Measurements from ENCODE around the gene LILRB2. TPM values are rescaled to one million over a fixed set of nuclear protein-coding genes. Genes with fewer than 3 reads are reported as not detected.
"Not testable (repeated sequence)": the region's sequence is repeated elsewhere in the genome, so short reads cannot be mapped to it uniquely, and the experiment has no call there.

The LILRB2 gene
- polyA plus RNA-seq, 3 donors: 111 to 574 (median 172) TPM

DNA sequence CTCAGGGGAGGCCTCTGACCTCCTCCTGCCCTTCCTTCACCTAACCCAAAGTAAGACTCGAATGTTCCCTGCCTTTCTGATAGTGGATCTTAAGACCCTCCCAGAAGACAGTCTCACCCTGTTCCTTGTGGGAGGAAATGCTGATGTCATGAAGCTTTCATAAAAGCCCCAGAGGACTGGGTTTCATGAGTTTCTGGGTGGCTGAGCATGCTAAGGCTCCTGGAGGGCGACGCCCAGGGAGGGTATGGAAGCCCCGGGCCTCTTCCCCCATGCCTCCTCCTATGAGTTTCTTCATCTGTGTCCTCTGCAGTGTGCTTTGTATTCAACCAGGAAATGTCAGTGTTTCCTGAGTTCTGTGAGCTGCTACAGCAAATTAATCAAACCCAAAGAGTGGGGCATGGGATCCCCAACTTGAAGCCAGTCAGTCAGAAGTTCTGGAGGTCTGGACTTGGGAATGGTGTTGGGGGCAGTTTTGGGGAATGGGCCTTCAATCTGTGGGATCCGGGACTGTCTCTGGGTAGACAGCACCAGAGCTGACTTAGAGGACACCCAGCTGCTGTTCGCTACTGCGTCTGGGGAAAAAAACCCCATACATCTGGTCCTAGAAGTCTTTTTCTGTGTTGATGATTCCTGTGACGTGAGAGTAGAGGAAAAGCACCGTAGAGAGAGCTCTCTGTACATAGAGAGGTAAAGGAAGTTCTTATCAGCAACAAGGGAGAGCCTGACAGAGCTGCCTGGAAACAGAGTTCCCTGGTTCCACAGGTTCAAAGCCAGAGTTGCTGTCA, 2.0 kb upstream of the LILRB2 start:
- Mint-ChIP-seq H3K4me1 (peaks cover 85% of the 10 kb centered on the region), H3K36me3 (peaks cover 26 to 27% of the 10 kb centered on the region in 2 donors), H3K27me3 (ENCODE audit: low read depth in 3 of 3) (peaks cover 1 to 4% (median 2%) of the 10 kb centered on the region in 3 donors), H3K4me3 (peak overlapping the region; percentile 21 to 67), H3K9me3 (peaks cover 0 to 3% (median 0%) of the 10 kb centered on the region in 7 donors), H3K27ac (peak overlapping the region; percentile 92 to 100 (median 96))
- intact Hi-C loops (cut with micrococcal nuclease): loop anchor here (5.0 to 10.0 kb wide), 2 partner anchors 34 to 52 kb away; partner anchors contain the start of gene LILRA4 (in 1 of the 2)
- no peaks in the 10 kb centered on the region for H3K27me3 ChIP-seq (ENCODE audit: control insufficient read depth in 2 of 2, insufficient read depth in 2 of 2, low read length in 2 of 2)
- H3K36me3 ChIP-seq (replicated peaks in 1 of 2; ENCODE audit: control insufficient read depth in 1 of 2, insufficient read depth in 2 of 2, low read length in 2 of 2): peaks cover 19 to 22% of the 10 kb centered on the region in 2 donors
- TF ChIP-seq, protein P1, sequence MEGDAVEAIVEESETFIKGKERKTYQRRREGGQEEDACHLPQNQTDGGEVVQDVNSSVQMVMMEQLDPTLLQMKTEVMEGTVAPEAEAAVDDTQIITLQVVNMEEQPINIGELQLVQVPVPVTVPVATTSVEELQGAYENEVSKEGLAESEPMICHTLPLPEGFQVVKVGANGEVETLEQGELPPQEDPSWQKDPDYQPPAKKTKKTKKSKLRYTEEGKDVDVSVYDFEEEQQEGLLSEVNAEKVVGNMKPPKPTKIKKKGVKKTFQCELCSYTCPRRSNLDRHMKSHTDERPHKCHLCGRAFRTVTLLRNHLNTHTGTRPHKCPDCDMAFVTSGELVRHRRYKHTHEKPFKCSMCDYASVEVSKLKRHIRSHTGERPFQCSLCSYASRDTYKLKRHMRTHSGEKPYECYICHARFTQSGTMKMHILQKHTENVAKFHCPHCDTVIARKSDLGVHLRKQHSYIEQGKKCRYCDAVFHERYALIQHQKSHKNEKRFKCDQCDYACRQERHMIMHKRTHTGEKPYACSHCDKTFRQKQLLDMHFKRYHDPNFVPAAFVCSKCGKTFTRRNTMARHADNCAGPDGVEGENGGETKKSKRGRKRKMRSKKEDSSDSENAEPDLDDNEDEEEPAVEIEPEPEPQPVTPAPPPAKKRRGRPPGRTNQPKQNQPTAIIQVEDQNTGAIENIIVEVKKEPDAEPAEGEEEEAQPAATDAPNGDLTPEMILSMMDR (IDR thresholded peaks at IDR 0.05): no peak
- DNase-seq: peak; percentile 46 to 68 (median 59)
- H3K9me3 ChIP-seq (replicated peaks in 1 of 2; ENCODE audit: control insufficient read depth in 1 of 2, insufficient read depth in 1 of 2, low read length in 2 of 2): no peaks in the 10 kb centered on the region
- 3% methylated on average over 6 of the region's 9 CpGs for WGBS (ENCODE audit: insufficient coverage)
- H4K20me1 ChIP-seq (ENCODE audit: insufficient read depth, low read length): peaks cover 22% of the 10 kb centered on the region
- H2AFZ ChIP-seq (ENCODE audit: insufficient read depth, low read depth, low read length, poor library complexity, severe bottlenecking): peak overlapping the region; percentile 44
- peak overlapping the region; percentile 40 for H3K4me2 ChIP-seq (replicated peaks; ENCODE audit: extremely low read depth, low read length, poor library complexity, severe bottlenecking)
- H3K9ac ChIP-seq (ENCODE audit: insufficient read depth, low read length, poor library complexity, severe bottlenecking): no peak overlapping the region
- H3K4me3 ChIP-seq (replicated peaks in 1 of 3; ENCODE audit: low read depth in 2 of 3, low read length in 3 of 3): peak overlapping the region in 1 of 3 experiments; percentile 43
- H3K79me2 ChIP-seq (ENCODE audit: insufficient read depth, low read length): peaks cover 33% of the 10 kb centered on the region
- peak overlapping the region; percentile 82 to 94 for H3K27ac ChIP-seq (ENCODE audit: low read depth in 1 of 2, low read length in 2 of 2)
- peaks cover 73 to 84% of the 10 kb centered on the region in 2 donors for H3K4me1 ChIP-seq (ENCODE audit: control insufficient read depth in 1 of 2, insufficient read depth in 2 of 2, low read length in 2 of 2)

DNA sequence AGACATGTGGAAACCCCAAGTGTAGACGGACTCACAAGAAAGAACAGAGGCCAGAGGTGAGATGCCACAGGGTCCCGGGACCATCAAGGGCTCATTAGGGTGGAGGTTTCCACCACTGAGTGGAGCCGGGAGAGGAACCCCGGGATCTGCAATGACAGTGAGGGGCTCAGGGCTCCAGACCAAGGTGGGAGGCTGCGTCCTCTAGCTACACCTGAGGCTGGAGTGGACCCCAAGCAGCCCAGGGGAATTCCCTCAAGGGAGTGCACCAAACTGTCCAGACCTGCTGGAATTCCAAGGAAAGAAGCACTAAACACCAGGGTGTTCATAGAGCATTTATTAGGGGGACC, 792 bp upstream of the LILRB2 start:
- Histone ChIP-seq H4K20me1 (ENCODE audit: insufficient read depth, low read length) (peaks cover 33% of the 10 kb centered on the region), H3K4me1 (ENCODE audit: control insufficient read depth in 1 of 2, insufficient read depth in 2 of 2, low read length in 2 of 2) (peaks cover 80 to 94% of the 10 kb centered on the region in 2 donors), H3K36me3 (replicated peaks in 1 of 2; ENCODE audit: control insufficient read depth in 1 of 2, insufficient read depth in 2 of 2, low read length in 2 of 2) (peaks cover 30 to 34% of the 10 kb centered on the region in 2 donors), H3K79me2 (ENCODE audit: insufficient read depth, low read length) (peaks cover 42% of the 10 kb centered on the region), H3K27ac (ENCODE audit: low read depth in 1 of 2, low read length in 2 of 2) (peak overlapping the region; percentile 79 to 94), H3K4me2 (replicated peaks; ENCODE audit: extremely low read depth, low read length, poor library complexity, severe bottlenecking) (peak overlapping the region; percentile 86), H3K4me3 (replicated peaks in 1 of 3; ENCODE audit: low read depth in 2 of 3, low read length in 3 of 3) (peak overlapping the region in 1 of 3 experiments; percentile 90)
- intact Hi-C loops (cut with micrococcal nuclease): loop anchor here (2.0 to 10.0 kb wide), 3 partner anchors 15 to 53 kb away; partner anchors contain the start of gene LILRA4 (in 1 of the 2)
- Mint-ChIP-seq H3K4me1 (peaks cover 89% of the 10 kb centered on the region), H3K4me3 (peak overlapping the region; percentile 99), H3K27ac (peak overlapping the region; percentile 95 to 100 (median 99)), H3K36me3 (peaks cover 32 to 37% of the 10 kb centered on the region in 2 donors)
- H3K27me3 ChIP-seq (ENCODE audit: control insufficient read depth in 2 of 2, insufficient read depth in 2 of 2, low read length in 2 of 2); H3K9me3 Mint-ChIP-seq; H3K9ac ChIP-seq (ENCODE audit: insufficient read depth, low read length, poor library complexity, severe bottlenecking); DNase-seq; H2AFZ ChIP-seq (ENCODE audit: insufficient read depth, low read depth, low read length, poor library complexity, severe bottlenecking); H3K27me3 Mint-ChIP-seq (ENCODE audit: low read depth in 3 of 3); H3K9me3 ChIP-seq (replicated peaks in 1 of 2; ENCODE audit: control insufficient read depth in 1 of 2, insufficient read depth in 1 of 2, low read length in 2 of 2): not testable (repeated sequence)
- WGBS (ENCODE audit: insufficient coverage): 100% methylated on average over 5 of the region's 5 CpGs

DNA sequence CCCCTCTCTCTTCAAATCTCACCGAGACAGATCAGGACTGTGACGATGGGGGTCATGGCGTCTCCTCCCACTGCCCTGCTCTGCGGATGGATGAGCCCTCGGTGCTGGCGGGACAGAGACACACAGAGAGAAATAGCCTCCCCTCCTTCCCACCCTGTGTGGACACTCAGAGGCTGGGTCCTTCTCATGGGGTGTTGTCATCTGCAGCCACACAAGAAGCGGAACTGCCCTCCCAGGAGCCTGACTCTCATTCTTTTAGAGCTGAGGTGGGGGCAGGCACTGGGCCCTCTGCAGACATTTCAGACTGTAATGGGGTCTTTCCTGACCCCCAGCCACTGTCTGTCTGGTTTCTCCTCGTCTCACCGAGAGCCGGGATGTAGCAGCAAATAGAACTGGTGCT, 469 bp downstream of the LILRB2 start:
- H3K27me3 Mint-ChIP-seq (ENCODE audit: low read depth in 3 of 3); H3K27me3 ChIP-seq (ENCODE audit: control insufficient read depth in 2 of 2, insufficient read depth in 2 of 2, low read length in 2 of 2); H3K9me3 ChIP-seq (replicated peaks in 1 of 2; ENCODE audit: control insufficient read depth in 1 of 2, insufficient read depth in 1 of 2, low read length in 2 of 2); H3K9me3 Mint-ChIP-seq: not testable (repeated sequence)
- Histone ChIP-seq H3K4me3 (replicated peaks in 1 of 3; ENCODE audit: low read depth in 2 of 3, low read length in 3 of 3) (peak overlapping the region; percentile 57 to 90 (median 72)), H4K20me1 (ENCODE audit: insufficient read depth, low read length) (peaks cover 46% of the 10 kb centered on the region), H3K9ac (ENCODE audit: insufficient read depth, low read length, poor library complexity, severe bottlenecking) (peak overlapping the region; percentile 78), H3K27ac (ENCODE audit: low read depth in 1 of 2, low read length in 2 of 2) (peak overlapping the region; percentile 79 to 94), H3K79me2 (ENCODE audit: insufficient read depth, low read length) (peaks cover 46% of the 10 kb centered on the region), H3K36me3 (replicated peaks in 1 of 2; ENCODE audit: control insufficient read depth in 1 of 2, insufficient read depth in 2 of 2, low read length in 2 of 2) (peaks cover 42 to 46% of the 10 kb centered on the region in 2 donors), H3K4me1 (ENCODE audit: control insufficient read depth in 1 of 2, insufficient read depth in 2 of 2, low read length in 2 of 2) (peaks cover 79 to 91% of the 10 kb centered on the region in 2 donors), H3K4me2 (replicated peaks; ENCODE audit: extremely low read depth, low read length, poor library complexity, severe bottlenecking) (peak overlapping the region; percentile 86), H2AFZ (ENCODE audit: insufficient read depth, low read depth, low read length, poor library complexity, severe bottlenecking) (peak overlapping the region; percentile 37)
- Mint-ChIP-seq H3K4me3 (peak overlapping the region; percentile 99), H3K4me1 (peaks cover 89% of the 10 kb centered on the region), H3K36me3 (peaks cover 44 to 50% of the 10 kb centered on the region in 2 donors), H3K27ac (peak overlapping the region; percentile 95 to 100 (median 99))
- 4% methylated on average over 10 of the region's 10 CpGs for WGBS (ENCODE audit: insufficient coverage)
- intact Hi-C loops (cut with micrococcal nuclease): loop anchor here (2.0 to 10.0 kb wide), 3 partner anchors 14 to 54 kb away; partner anchors contain the start of gene LILRA4 (in 1 of the 2)
- DNase-seq: peak; percentile 72 to 80 (median 79)
